Fibroblast of mammary gland (primary cell): Measurements from ENCODE around the gene HIRIP3.

Source experiments
- DNase-seq: peaks from one replicate; pipeline ENCODE4 v3.0.0-alpha.2; 2010; ENCODE audit warnings: low read depth
- H3K4me3 ChIP-seq: 2 replicates; pipeline ENCODE4 v1.5.1; 2011; ENCODE audit warnings: low read depth, mild to moderate bottlenecking, low read length, moderate library complexity; ENCODE audit not compliant: control insufficient read depth
- TF ChIP-seq, protein P1 (sequence below): conservative IDR thresholded peaks from 2 replicates; pipeline ENCODE4 v1.5.1; 2011; ENCODE audit warnings: low read depth, low read length, inconsistent platforms; ENCODE audit not compliant: control insufficient read depth, insufficient read depth

Gene HIRIP3

DNA sequence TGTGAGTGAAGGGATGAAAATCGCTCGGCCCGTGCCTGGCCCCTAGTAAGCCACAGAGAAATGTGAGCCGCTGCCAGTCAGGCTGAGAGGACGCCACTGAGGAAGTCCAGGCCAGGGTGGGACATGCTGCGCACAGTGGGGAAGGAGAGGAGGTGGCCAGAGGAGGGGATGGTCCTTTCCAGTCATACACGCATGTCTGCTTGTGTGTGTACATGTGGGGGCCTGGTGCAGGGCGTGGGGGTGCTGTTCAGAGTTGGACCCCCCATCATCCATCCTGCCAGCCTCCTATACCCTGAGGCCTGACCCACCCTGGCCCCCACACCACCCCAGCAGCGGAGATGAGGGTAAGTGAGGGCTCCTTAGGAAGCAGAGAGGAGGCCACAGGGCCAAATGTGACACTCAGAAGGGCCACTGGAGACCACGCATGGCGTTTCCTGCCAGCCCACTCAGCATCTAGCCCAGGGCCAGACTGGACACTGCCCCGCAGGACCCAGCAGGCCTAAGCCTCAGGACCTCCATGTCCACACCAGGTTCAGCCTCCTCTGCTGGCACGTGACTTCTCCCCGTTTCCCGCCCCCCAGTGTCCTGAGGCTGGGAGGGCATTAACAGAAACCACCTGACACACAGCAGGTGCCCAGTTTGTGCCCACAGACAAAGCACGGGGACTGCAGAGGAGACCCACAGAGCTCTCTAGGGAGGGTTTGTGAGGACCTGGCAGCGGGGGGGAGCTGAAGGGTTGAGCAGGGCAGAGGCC, 8.4 kb upstream of the HIRIP3 start:
- no peak for DNase-seq
- H3K4me3 ChIP-seq = no peak overlapping the region
- TF ChIP-seq, protein P1, sequence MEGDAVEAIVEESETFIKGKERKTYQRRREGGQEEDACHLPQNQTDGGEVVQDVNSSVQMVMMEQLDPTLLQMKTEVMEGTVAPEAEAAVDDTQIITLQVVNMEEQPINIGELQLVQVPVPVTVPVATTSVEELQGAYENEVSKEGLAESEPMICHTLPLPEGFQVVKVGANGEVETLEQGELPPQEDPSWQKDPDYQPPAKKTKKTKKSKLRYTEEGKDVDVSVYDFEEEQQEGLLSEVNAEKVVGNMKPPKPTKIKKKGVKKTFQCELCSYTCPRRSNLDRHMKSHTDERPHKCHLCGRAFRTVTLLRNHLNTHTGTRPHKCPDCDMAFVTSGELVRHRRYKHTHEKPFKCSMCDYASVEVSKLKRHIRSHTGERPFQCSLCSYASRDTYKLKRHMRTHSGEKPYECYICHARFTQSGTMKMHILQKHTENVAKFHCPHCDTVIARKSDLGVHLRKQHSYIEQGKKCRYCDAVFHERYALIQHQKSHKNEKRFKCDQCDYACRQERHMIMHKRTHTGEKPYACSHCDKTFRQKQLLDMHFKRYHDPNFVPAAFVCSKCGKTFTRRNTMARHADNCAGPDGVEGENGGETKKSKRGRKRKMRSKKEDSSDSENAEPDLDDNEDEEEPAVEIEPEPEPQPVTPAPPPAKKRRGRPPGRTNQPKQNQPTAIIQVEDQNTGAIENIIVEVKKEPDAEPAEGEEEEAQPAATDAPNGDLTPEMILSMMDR = no peak

DNA sequence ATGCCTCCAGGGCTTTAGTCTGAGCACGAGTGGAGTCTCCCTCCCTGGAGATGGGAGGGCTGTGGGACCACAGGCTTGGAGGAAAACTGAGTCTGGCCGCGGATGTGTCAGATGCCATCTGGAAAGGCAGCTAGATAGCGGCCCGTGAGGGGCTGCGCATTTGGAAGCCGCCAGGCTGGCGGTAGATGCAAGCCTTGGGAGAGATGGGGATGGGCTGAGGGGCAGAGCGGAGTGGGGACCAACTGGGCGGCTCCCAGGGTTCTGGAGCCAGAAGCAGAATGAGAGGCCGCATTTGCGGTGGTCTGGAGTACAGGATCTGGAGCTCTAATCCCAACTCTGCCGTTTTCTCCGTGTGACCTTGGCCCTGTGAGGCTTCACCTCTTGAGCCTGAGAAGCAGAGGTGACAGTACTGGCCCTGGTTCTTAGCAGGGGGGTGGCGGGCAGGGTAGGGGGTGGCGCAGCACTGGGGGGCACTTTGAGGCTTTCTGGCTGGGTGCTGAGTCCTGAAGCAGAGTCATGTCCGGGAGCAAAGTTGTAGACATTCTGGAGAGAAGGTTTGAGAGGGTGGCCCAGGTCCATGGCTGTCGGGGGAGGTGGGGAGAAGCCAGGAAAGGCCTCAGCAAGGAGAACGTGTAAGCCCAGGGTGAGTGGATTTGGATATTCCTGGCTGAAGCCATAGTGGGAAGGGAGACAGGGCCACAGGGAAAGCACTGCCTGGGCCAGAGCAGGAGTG, 7.4 kb upstream of the HIRIP3 start:
- DNase-seq = no peak
- no peak overlapping the region for H3K4me3 ChIP-seq
- TF ChIP-seq, protein P1 = no peak

DNA sequence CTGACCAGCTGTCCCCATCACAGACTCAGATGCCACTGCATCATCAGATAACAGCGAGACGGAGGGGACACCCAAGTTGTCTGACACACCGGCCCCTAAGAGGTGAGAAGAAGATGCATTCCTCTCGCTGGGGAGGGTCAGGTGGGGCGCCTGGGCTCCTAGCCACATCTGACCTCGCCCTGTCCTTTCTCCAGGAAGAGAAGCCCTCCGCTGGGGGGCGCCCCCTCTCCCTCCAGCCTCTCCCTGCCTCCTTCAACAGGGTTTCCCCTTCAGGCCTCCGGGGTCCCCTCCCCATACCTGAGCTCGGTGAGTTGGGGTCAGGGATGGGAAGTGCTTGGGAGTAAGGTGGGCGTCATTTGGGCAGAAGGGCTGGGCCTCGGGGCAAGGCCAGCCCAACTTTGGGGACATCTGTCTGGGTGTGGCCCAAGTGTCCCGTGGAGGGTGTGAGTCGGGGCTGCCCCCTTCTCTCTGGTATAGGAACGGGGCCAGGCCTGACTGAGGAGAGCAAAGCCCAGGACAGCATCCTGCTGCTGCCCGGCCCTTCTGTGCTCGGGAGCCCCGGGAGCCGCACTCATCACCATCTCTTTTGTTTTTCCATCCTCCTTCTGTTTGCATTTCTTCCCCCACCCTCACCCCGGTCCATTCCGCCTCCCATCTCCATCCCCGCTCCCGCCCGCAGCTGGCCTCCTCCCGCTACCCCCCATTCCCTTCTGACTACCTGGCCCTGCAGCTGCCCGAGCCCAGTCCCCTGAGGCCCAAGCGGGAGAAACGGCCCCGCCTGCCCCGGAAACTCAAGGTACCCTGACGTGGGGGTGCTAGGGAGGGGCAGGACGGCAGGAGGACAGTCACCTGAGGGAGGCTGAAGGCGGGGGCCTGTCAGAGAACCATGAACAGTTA, 5.6 kb upstream of the HIRIP3 start:
- no peak for DNase-seq
- TF ChIP-seq, protein P1 = no peak
- H3K4me3 ChIP-seq = no peak overlapping the region

DNA sequence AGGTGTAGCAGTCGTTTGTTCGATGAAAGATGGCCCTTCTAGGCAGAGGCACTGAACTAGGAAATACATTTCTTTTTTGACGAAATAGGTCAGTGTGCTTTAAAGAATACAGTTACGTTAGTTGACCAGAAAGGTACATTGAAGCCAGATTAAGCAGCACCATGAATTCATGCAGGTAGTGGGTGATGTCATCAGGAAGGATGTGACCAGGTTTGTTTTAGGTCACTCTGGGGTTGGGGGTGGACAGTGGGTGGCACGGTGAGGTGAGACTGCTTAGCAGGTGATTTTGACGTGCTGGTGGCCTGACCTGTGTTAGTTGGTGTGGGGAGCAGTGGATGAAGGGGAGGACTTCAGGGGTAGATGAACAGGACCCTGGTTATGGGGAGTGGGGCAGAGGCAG, 4.2 kb upstream of the HIRIP3 start:
- TF ChIP-seq, protein P1 = no peak
- no peak overlapping the region for H3K4me3 ChIP-seq
- DNase-seq = no peak

DNA sequence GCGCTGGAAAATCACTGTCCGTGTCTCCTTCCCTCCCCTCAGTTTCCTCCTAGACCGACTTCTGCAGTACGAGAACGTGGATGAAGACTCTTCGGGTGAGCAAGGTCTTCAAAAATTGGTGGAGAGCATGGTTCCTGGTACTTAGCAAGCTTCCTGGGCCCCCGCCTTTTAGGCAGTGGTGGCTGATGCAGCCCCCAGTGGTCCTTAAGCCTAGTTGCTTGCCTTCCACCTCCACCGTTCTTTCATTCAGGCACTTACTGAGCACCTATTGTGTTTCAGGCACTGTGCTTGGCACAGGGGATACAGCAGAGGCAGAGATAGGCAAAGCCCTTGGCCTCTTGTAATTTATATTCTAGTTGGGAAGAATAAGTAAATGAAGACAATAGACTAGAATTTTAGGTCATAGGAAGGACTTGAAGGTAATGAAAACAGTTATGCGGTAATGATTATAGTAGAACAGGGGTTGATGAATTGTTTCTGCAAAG, 1.4 kb upstream of the HIRIP3 start:
- H3K4me3 ChIP-seq = peak overlapping the region; percentile 92
- no peak for DNase-seq

More for the DNA sequence above, 1.4 kb upstream of the HIRIP3 start:
- TF ChIP-seq, protein P1 = no peak
